ENCODE measurements around the gene IFNA5. TPM values are rescaled to one million over a fixed set of nuclear protein-coding genes. Genes with fewer than 3 reads are reported as not detected.

The IFNA5 gene
- total RNA-seq, 1 donor from 2014 or later, result not detected

- DNase-seq (ENCODE audit: low read depth) (no peak), FAIRE-seq (no peak)
- Histone ChIP-seq H2AFZ (ENCODE audit: low read depth, low read length) (no peak overlapping the region), H3K27me3 (ENCODE audit: insufficient read depth, low read length) (no peaks in the 10 kb centered on the region), H3K79me2 (ENCODE audit: insufficient read depth, low read length) (no peaks in the 10 kb centered on the region), H3K27ac (ENCODE audit: low read depth, low read length) (no peak overlapping the region), H4K20me1 (ENCODE audit: insufficient read depth, low read length) (no peaks in the 10 kb centered on the region), H3K4me2 (ENCODE audit: low read length) (no peak overlapping the region), H3K4me1 (ENCODE audit: insufficient read depth, low read length) (no peaks in the 10 kb centered on the region), H3K9me3 (ENCODE audit: insufficient read depth, low read depth, low read length) (no peaks in the 10 kb centered on the region), H3K9ac (ENCODE audit: low read length) (no peak overlapping the region), H3K36me3 (ENCODE audit: insufficient read depth, low read length) (no peaks in the 10 kb centered on the region), H3K4me3 (ENCODE audit: insufficient read depth, low read depth, low read length) (no peak overlapping the region)
- H3K27ac Mint-ChIP-seq (ENCODE audit: unreplicated experiment), result no peak overlapping the region
- TF ChIP-seq CTCF (IDR thresholded peaks at IDR 0.05; ENCODE audit: insufficient read depth, low read depth, low read length) (no peak), EZH2 (IDR thresholded peaks at IDR 0.05; ENCODE audit: insufficient read depth, low read length) (no peak)
- H3K9me3 Mint-ChIP-seq (ENCODE audit: unreplicated experiment), result peaks cover 5% of the 10 kb centered on the region
- peaks cover 2% of the 10 kb centered on the region for H3K27me3 Mint-ChIP-seq (ENCODE audit: low read depth, unreplicated experiment)
- peaks cover 9% of the 10 kb centered on the region for H3K4me1 Mint-ChIP-seq (ENCODE audit: low read depth, unreplicated experiment)
- H3K36me3 Mint-ChIP-seq (ENCODE audit: low read depth, unreplicated experiment), result no peaks in the 10 kb centered on the region
- H3K4me3 Mint-ChIP-seq (ENCODE audit: unreplicated experiment), result no peak overlapping the region
Measured at GRCh38 chr9:21295992-21296391, 9.1 kb downstream of the IFNA5 start.

GRCh38 chr9:21294904-21295538, 10.1 kb downstream of the IFNA5 start:
- no peak for FAIRE-seq
- H3K27me3 Mint-ChIP-seq (ENCODE audit: low read depth, unreplicated experiment), result no peaks in the 10 kb centered on the region

More at GRCh38 chr9:21294904-21295538, 10.1 kb downstream of the IFNA5 start:
- DNase-seq (ENCODE audit: low read depth), result no peak
- H2AFZ ChIP-seq (ENCODE audit: low read depth, low read length), result no peak overlapping the region
- Mint-ChIP-seq H3K4me3 (ENCODE audit: unreplicated experiment) (no peak overlapping the region), H3K36me3 (ENCODE audit: low read depth, unreplicated experiment) (no peaks in the 10 kb centered on the region), H3K9me3 (ENCODE audit: unreplicated experiment) (peaks cover 5% of the 10 kb centered on the region), H3K4me1 (ENCODE audit: low read depth, unreplicated experiment) (peaks cover 9% of the 10 kb centered on the region), H3K27ac (ENCODE audit: unreplicated experiment) (no peak overlapping the region)
- no peaks in the 10 kb centered on the region for H3K4me1 ChIP-seq (ENCODE audit: insufficient read depth, low read length)
- no peak for TF ChIP-seq CTCF (IDR thresholded peaks at IDR 0.05; ENCODE audit: insufficient read depth, low read depth, low read length)
- TF ChIP-seq EZH2 (IDR thresholded peaks at IDR 0.05; ENCODE audit: insufficient read depth, low read length), result no peak
- no peak overlapping the region for H3K4me3 ChIP-seq (ENCODE audit: insufficient read depth, low read depth, low read length)
- H3K9ac ChIP-seq (ENCODE audit: low read length), result no peak overlapping the region
- H3K4me2 ChIP-seq (ENCODE audit: low read length), result no peak overlapping the region
- no peaks in the 10 kb centered on the region for H4K20me1 ChIP-seq (ENCODE audit: insufficient read depth, low read length)
- no peaks in the 10 kb centered on the region for H3K36me3 ChIP-seq (ENCODE audit: insufficient read depth, low read length)
- no peak overlapping the region for H3K27ac ChIP-seq (ENCODE audit: low read depth, low read length)
- no peaks in the 10 kb centered on the region for H3K27me3 ChIP-seq (ENCODE audit: insufficient read depth, low read length)
- no peaks in the 10 kb centered on the region for H3K9me3 ChIP-seq (ENCODE audit: insufficient read depth, low read depth, low read length)
- H3K79me2 ChIP-seq (ENCODE audit: insufficient read depth, low read length), result no peaks in the 10 kb centered on the region

All from astrocyte (in vitro differentiated cells and primary cell).